ENCODE results near the gene RNF151.
A peak's percentile ranks its signal among the peaks of the same experiment; 100 is the strongest.
"Not testable (repeated sequence)": the region's sequence is repeated elsewhere in the genome, so short reads cannot be mapped to it uniquely, and the experiment has no call there.

Gene RNF151

GRCh38 chr16:1966460-1966859, at the start of gene RNF151:
Gene RNF151 (plus strand): TSS chr16:1966856. CDS start chr16:1966882, 26 bp downstream.
- DNase-seq, result no peak

- no peak for DNase-seq
These were observed 49.5 kb upstream of the RNF151 start for GRCh38 chr16:1917056-1917664.

GRCh38 chr16:1917665-1918350, 48.8 kb upstream of the RNF151 start:
- DNase-seq, result no peak

GRCh38 chr16:1918351-1919326, 48.0 kb upstream of the RNF151 start, which contains the start of gene HS3ST6:
Gene HS3ST6 (minus strand): TSS chr16:1918415. CDS start chr16:1918323, 92 bp downstream.
- no peak for DNase-seq

GRCh38 chr16:1919327-1919998, 47.2 kb upstream of the RNF151 start:
- no peak for DNase-seq

- DNase-seq, result not testable (repeated sequence)
These were observed 46.5 kb upstream of the RNF151 start for GRCh38 chr16:1920122-1920521.

- peak in 1 of 2 donors; percentile 27 for DNase-seq
These were observed 45.9 kb upstream of the RNF151 start for GRCh38 chr16:1920727-1921171.

- DNase-seq, result no peak
These were observed 44.3 kb upstream of the RNF151 start for GRCh38 chr16:1922357-1922756.

GRCh38 chr16:1923299-1924034, 43.2 kb upstream of the RNF151 start:
- DNase-seq, result no peak

GRCh38 chr16:1924095-1924494, 42.6 kb upstream of the RNF151 start:
- DNase-seq, result no peak

GRCh38 chr16:1926271-1926670, 40.4 kb upstream of the RNF151 start:
- DNase-seq, result no peak

- DNase-seq, result no peak
These were observed 37.6 kb upstream of the RNF151 start for GRCh38 chr16:1929105-1929504.

GRCh38 chr16:1929578-1930337, 36.9 kb upstream of the RNF151 start:
- DNase-seq, result peak; percentile 96

- no peak for DNase-seq
These were observed 36.3 kb upstream of the RNF151 start for GRCh38 chr16:1930338-1930720.

GRCh38 chr16:1932050-1933028, 34.3 kb upstream of the RNF151 start:
- no peak for DNase-seq

GRCh38 chr16:1933097-1933661, 33.5 kb upstream of the RNF151 start:
- DNase-seq, result no peak

GRCh38 chr16:1936945-1937479, 29.6 kb upstream of the RNF151 start:
- no peak for DNase-seq

- no peak for DNase-seq
These were observed 28.3 kb upstream of the RNF151 start for GRCh38 chr16:1938316-1938715.

- DNase-seq, result no peak
These were observed 27.7 kb upstream of the RNF151 start for GRCh38 chr16:1938910-1939309.

Data from stimulated activated CD4-positive, alpha-beta T cell treated with anti-CD3 and anti-CD28 coated beads, Interleukin-2, amount 100 ng/mL, for 24 hours (primary cell).